K562 (cell line): ENCODE data around the gene MAD2L1BP. TPM values are rescaled to one million over a fixed set of nuclear protein-coding genes. Genes with fewer than 3 reads are reported as not detected.

Experiments used
- HSF4 ChIP-seq: fragments of 250-450 bp; sonication (Bioruptor Pico); IDR thresholded peaks from 2 replicates; pipeline ENCODE4 v2.1.2; 2022; ENCODE audit warnings: mild to moderate bottlenecking, moderate library complexity, borderline replicate concordance
- LCOR ChIP-seq: sonication (generic); formaldehyde crosslinking; IDR thresholded peaks from 2 replicates; pipeline ENCODE4 v1.8.0; 2022; ENCODE audit warnings: mild to moderate bottlenecking, missing genetic modification reagents
- MAZ ChIP-seq, 2 experiments: fragments of 450-650 bp in 1 of 2; sonication (generic) in 1 of 2; formaldehyde crosslinking; IDR thresholded peaks in 1 of 2; conservative IDR thresholded peaks in 1 of 2; 2 replicates each; pipeline versions ENCODE4 v1.4.0 to v1.5.0; 2020; ENCODE audit warnings: mild to moderate bottlenecking in 1 of 2, missing genetic modification reagents in 1 of 2
- POLR2H ChIP-seq: IDR thresholded peaks from 2 replicates; pipeline ENCODE4 v1.6.1; 2016; ENCODE audit warnings: missing genetic modification characterization, low read depth, mild to moderate bottlenecking, control low read depth, missing compliant biosample characterization, moderate library complexity
- PPARD ChIP-seq: fragments of 250-450 bp; sonication (Bioruptor Pico); IDR thresholded peaks from 2 replicates; pipeline ENCODE4 v1.8.0; 2022; ENCODE audit warnings: inconsistent platforms, mild to moderate bottlenecking, moderate library complexity
- TAL1 ChIP-seq: fragments of 450-650 bp; IDR thresholded peaks from 2 replicates; pipeline ENCODE4 v1.6.1; 2016; ENCODE audit warnings: mild to moderate bottlenecking
- TCF3 ChIP-seq: sonication (generic); formaldehyde crosslinking; IDR thresholded peaks from 2 replicates; pipeline ENCODE4 v1.4.0; 2020; ENCODE audit warnings: mild to moderate bottlenecking, missing genetic modification reagents
- TEAD1 ChIP-seq, 2 experiments: fragments of 450-650 bp in 1 of 2; sonication (generic) in 1 of 2; formaldehyde crosslinking; IDR thresholded peaks; 2 replicates each; pipeline versions ENCODE4 v1.4.0 to v1.8.0; 2020 to 2022; ENCODE audit warnings: mild to moderate bottlenecking in 2 of 2, missing genetic modification reagents in 1 of 2
- TEAD4 ChIP-seq, 2 experiments: sonication (generic) in 1 of 2; formaldehyde crosslinking in 1 of 2; IDR thresholded peaks; 2 replicates each; pipeline versions ENCODE4 v1.6.1 to v1.8.0; 2012 to 2022; ENCODE audit warnings: borderline replicate concordance in 1 of 2, inconsistent platforms in 1 of 2, low read length in 1 of 2, mild to moderate bottlenecking in 1 of 2, missing genetic modification reagents in 1 of 2
- TGIF2 ChIP-seq: sonication (generic); formaldehyde crosslinking; IDR thresholded peaks from 2 replicates; pipeline ENCODE4 v1.8.1; 2022; ENCODE audit warnings: mild to moderate bottlenecking, missing genetic modification reagents, moderate library complexity
- ZNF707 ChIP-seq: fragments of 250-450 bp; sonication (Bioruptor Pico); conservative IDR thresholded peaks from 2 replicates; pipeline ENCODE4 v1.8.0; 2022; ENCODE audit warnings: inconsistent platforms, mild to moderate bottlenecking, moderate library complexity
- polyA plus RNA-seq, 8 experiments: library from polyadenylated mRNA; depleted of rRNA in 4 of 8; stranded (reverse) in 5 of 8; unstranded in 3 of 8; fragments of >200 nt; fragmentation: Nextera tagmentation in 2 of 8; fragmentation: Illumina TruSeq in 1 of 8; extraction: Ambion mirVana in 2 of 8; extraction: Trizol in 1 of 8; gene quantifications; 2 replicates each; pipeline versions ENCODE4 v1.2.1 to v1.2.3, GENCODE V29; 2011 to 2014; ENCODE audit warnings: inconsistent platforms in 1 of 8, missing spikeins in 1 of 8
- total RNA-seq, 7 experiments: library from RNA; depleted of rRNA in 6 of 7; stranded (reverse); fragments of >200 nt in 6 of 7; fragmentation: Illumina TruSeq in 2 of 7; extraction: Trizol in 2 of 7; gene quantifications; 2 replicates each; pipeline versions ENCODE4 v1.2.1 to v1.2.3, GENCODE V29; 2011 to 2021; ENCODE audit warnings: low replicate concordance in 1 of 7
- TF ChIP-seq, protein P1 (sequence below): fragments of 450-650 bp; formaldehyde crosslinking; conservative IDR thresholded peaks from 2 replicates; pipeline ENCODE4 v1.4.0; 2022; ENCODE audit warnings: mild to moderate bottlenecking, missing genetic modification characterization

Gene MAD2L1BP
- total and polyA plus RNA-seq, 9 of the 15 experiments (the other 6 are each of a cell fraction or from before 2014, with no cell fraction given), result 69.7 to 321 (median 111) TPM

DNA sequence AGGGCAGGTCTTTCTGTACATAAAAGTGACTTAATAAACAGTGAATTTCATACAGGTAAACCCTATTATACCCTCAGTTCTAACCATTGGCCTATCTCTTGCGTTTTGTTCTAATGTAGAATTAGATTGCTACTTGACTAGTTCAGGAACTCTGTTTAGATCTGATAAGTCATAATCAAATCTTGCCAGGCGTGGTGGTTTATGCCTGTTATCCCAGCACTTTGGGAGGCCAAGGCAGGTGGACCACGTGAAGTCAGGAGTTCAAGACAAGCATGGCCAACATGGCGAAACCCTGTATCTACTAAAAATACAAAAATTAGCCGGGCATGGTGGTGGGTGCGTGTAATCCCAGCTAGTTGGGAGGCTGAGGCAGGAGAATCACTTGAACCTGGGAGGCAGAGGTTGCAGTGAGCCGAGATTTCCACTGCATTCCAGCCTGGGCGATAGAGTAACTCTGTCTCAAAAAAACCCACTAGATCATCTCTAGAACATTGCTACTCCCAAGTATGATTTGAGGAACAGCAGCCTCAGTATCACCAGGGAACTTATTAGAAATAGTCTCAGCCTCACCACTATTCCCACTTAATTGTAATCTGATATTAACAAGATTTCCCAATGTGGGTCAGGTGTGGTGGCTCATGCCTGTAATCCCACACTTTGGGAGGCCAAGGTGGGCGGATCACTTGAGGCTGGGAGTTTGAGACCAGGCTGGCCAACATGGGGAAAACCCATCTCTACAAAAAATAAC, 18.7 kb upstream of the MAD2L1BP start (continued):
- TF ChIP-seq PPARD (CRISPR knock-in tag), result no peak
- peak; percentile 57 for TF ChIP-seq POLR2H (tag)
- peak; percentile 29 to 32; a peak in 3 of 4 replicates for TF ChIP-seq TEAD1 (CRISPR knock-in tag; IDR thresholded peaks at IDR 0.05)
- peak; percentile 60; the same call in 1 of the 2 replicates for TF ChIP-seq LCOR
- TF ChIP-seq TAL1, result peak; percentile 68
- TF ChIP-seq TEAD4 (IDR thresholded peaks at IDR 0.05; ENCODE audit: low read length), result peak; percentile 72
- TF ChIP-seq TEAD4 (CRISPR knock-in tag; IDR thresholded peaks at IDR 0.05; ENCODE audit: borderline replicate concordance), result no peak
- TF ChIP-seq MAZ (CRISPR knock-in tag; conservative IDR thresholded peaks at IDR 0.05 in 1 of 2, IDR thresholded peaks at IDR 0.05 in 1 of 2), result no peak; a peak in 1 of 4 replicates
- TF ChIP-seq ZNF707 (CRISPR knock-in tag), result 0 out of 2 replicates have a peak, but pooled peaks have one; percentile 36
- peak; percentile 38; the same call in 1 of the 2 replicates for TF ChIP-seq TCF3 (CRISPR knock-in tag)
- TF ChIP-seq TGIF2, result no peak
- no peak for TF ChIP-seq HSF4
- TF ChIP-seq, protein P1, sequence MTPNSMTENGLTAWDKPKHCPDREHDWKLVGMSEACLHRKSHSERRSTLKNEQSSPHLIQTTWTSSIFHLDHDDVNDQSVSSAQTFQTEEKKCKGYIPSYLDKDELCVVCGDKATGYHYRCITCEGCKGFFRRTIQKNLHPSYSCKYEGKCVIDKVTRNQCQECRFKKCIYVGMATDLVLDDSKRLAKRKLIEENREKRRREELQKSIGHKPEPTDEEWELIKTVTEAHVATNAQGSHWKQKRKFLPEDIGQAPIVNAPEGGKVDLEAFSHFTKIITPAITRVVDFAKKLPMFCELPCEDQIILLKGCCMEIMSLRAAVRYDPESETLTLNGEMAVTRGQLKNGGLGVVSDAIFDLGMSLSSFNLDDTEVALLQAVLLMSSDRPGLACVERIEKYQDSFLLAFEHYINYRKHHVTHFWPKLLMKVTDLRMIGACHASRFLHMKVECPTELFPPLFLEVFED (CRISPR knock-in tag), result 0 out of 2 replicates have a peak, but pooled peaks have one; percentile 6
